ENCODE data around the gene ILF3.

ILF3 gene

DNA sequence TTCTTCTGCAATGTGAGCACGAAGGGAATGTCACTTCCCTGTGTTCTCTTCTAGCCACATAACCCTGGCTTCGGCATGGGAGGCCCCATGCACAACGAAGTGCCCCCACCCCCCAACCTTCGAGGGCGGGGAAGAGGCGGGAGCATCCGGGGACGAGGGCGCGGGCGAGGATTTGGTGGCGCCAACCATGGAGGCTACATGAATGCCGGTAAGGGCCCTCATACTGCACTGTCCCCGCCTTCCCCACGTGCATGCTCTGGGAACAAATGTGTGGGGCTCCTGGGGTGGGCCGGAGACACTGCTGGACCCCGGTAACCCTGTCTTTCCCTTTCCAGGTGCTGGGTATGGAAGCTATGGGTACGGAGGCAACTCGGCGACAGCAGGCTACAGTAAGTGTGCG is 29.4 kb downstream of the ILF3 start:
- H3K36me3 ChIP-seq (ENCODE audit: control insufficient read depth, insufficient read depth, low read length), result peaks cover 93% of the 10 kb centered on the region

DNA sequence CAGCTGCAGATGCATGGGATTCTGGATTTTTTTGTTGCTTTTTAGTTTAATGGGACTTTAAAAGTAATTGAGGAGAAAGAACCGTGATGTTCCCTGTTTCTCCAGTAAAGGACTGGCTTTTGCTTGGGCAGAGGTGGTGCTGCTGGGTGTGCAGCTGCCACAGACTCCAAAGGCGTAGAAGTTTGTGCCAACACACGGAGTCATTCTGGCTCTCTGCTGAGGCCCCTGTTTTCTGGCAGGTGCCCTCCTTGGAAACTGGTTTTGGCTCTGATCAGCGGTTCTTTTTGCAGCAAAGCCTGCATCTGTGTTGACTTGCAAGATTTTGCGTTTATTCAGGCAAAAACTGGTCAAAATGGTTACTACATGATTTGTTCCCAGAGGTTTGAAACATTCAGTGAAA is 31.1 kb downstream of the ILF3 start:
- H3K36me3 ChIP-seq (ENCODE audit: control insufficient read depth, insufficient read depth, low read length), result peaks cover 92% of the 10 kb centered on the region

More for the DNA sequence above, 29.4 kb downstream of the ILF3 start:
- Histone ChIP-seq H3K4me3 (ENCODE audit: insufficient read depth, low read depth, low read length) (no peak overlapping the region), H3K4me1 (ENCODE audit: control insufficient read depth, insufficient read depth, low read length) (no peaks in the 10 kb centered on the region), H3K27me3 (ENCODE audit: control insufficient read depth, insufficient read depth, low read length, poor library complexity, severe bottlenecking) (no peaks in the 10 kb centered on the region), H3K9me3 (ENCODE audit: control insufficient read depth, low read length) (no peaks in the 10 kb centered on the region), H3K27ac (ENCODE audit: insufficient read depth, low read depth, low read length, poor library complexity, severe bottlenecking) (no peak overlapping the region)
- WGBS, 2 experiments, result 89 to 91% methylated on average over 21 of the region's 21 CpGs

DNA sequence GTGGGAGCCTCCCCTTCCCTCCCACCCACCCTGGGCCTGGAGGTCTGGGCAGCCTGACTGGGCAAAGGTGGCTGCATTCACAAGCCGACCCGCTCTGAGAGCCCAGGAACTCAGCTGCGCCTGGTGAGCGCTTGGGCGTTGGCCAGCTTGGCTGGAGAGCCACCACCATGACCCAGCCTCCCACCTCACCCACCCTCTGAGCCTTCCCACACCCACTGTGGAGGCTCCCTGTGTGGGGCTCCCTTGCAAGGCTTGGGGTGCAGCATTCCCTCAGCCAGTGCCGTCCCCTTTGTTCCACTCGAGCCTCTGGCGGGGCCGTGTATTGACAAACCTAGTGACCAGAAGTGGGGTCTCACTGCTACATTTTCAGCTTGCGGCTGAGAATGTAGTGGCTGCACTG is 32.0 kb downstream of the ILF3 start:
- H3K27me3 ChIP-seq (ENCODE audit: control insufficient read depth, insufficient read depth, low read length, poor library complexity, severe bottlenecking), result no peaks in the 10 kb centered on the region
- peaks cover 92% of the 10 kb centered on the region for H3K36me3 ChIP-seq (ENCODE audit: control insufficient read depth, insufficient read depth, low read length)
- no peak overlapping the region for H3K4me3 ChIP-seq (ENCODE audit: insufficient read depth, low read depth, low read length)
- no peaks in the 10 kb centered on the region for H3K9me3 ChIP-seq (ENCODE audit: control insufficient read depth, low read length)
- 95% methylated on average over 10 of the region's 10 CpGs for WGBS, 2 experiments
- H3K4me1 ChIP-seq (ENCODE audit: control insufficient read depth, insufficient read depth, low read length), result no peaks in the 10 kb centered on the region
- no peak overlapping the region for H3K27ac ChIP-seq (ENCODE audit: insufficient read depth, low read depth, low read length, poor library complexity, severe bottlenecking)

More for the DNA sequence above, 31.1 kb downstream of the ILF3 start:
- Histone ChIP-seq H3K27me3 (ENCODE audit: control insufficient read depth, insufficient read depth, low read length, poor library complexity, severe bottlenecking) (no peaks in the 10 kb centered on the region), H3K4me1 (ENCODE audit: control insufficient read depth, insufficient read depth, low read length) (no peaks in the 10 kb centered on the region), H3K27ac (ENCODE audit: insufficient read depth, low read depth, low read length, poor library complexity, severe bottlenecking) (no peak overlapping the region), H3K4me3 (ENCODE audit: insufficient read depth, low read depth, low read length) (no peak overlapping the region), H3K9me3 (ENCODE audit: control insufficient read depth, low read length) (no peaks in the 10 kb centered on the region)
- WGBS, 2 experiments, result 96 to 97% methylated on average over 5 of the region's 5 CpGs

DNA sequence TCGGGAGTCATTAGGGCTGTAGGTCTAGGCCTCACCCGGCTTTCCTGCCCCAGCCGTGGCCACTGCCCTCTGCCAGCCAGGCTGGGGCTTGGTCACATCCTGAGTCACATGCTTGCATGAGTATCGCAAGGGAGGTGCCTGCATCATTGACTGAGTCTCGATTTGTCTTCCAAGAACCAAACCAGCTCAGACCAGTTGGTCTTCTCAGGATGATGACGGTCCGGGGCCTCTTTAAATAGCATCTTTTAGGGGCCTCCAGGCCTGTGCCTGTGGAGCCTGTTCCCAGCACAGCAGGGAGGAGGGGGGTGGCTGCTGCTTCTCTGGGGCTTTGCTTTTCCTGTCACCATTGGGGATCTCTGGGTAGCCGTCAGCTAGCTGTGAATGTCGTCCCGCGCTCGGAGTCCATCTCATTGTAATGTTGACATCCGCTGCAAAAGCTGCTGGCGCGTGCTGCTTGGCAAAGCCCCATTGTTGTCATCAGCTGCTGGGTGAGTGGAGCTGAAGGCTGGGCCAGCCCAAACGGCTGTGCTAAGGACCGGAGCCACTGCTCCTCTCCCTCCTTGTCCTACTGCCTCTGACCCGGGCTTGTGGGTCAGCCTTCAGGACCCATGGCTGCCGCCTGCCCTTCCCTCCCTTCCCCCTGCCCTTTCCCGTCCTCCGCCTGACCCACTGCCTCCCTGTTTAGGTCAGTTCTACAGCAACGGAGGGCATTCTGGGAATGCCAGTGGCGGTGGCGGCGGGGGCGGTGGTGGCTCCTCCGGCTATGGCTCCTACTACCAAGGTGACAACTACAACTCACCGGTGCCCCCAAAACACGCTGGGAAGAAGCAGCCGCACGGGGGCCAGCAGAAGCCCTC is 32.7 kb downstream of the ILF3 start:
- Histone ChIP-seq H3K4me1 (ENCODE audit: control insufficient read depth, insufficient read depth, low read length) (no peaks in the 10 kb centered on the region), H3K36me3 (ENCODE audit: control insufficient read depth, insufficient read depth, low read length) (peaks cover 92% of the 10 kb centered on the region), H3K9me3 (ENCODE audit: control insufficient read depth, low read length) (no peaks in the 10 kb centered on the region), H3K4me3 (ENCODE audit: insufficient read depth, low read depth, low read length) (no peak overlapping the region), H3K27ac (ENCODE audit: insufficient read depth, low read depth, low read length, poor library complexity, severe bottlenecking) (no peak overlapping the region), H3K27me3 (ENCODE audit: control insufficient read depth, insufficient read depth, low read length, poor library complexity, severe bottlenecking) (no peaks in the 10 kb centered on the region)
- WGBS, 2 experiments, result 93 to 94% methylated on average over 31 of the region's 31 CpGs

DNA sequence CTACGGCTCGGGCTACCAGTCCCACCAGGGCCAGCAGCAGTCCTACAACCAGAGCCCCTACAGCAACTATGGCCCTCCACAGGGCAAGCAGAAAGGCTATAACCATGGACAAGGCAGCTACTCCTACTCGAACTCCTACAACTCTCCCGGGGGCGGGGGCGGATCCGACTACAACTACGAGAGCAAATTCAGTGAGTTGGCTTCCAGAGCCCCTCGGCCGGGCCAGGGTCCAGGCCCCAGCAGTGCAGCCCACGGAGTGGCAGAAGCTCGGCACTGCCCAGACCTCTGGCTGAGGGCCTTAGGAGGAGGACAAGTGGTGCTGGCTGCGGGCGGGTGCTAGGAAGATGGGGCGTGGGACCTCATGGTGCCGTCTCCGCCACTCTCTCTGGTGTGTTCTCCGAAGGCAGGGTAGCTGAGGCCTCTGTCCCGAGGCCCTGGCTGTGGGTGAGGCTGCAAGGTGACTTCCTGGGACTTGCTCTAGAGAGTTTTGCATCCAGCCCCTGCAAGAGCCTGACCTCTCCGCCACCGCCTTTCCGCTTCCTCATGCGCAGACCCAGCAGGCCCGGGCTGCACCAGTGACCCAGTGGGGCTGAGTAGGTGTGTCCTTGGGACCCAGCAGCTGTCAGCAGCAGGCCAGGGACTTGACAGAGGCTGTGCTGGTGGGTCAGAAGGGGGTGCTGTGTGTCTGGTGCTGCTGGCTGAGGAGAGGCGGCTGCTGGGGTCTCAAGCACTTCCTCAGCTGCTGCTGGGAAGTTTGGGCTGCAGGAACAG is 33.6 kb downstream of the ILF3 start:
- no peaks in the 10 kb centered on the region for H3K4me1 ChIP-seq (ENCODE audit: control insufficient read depth, insufficient read depth, low read length)
- no peaks in the 10 kb centered on the region for H3K27me3 ChIP-seq (ENCODE audit: control insufficient read depth, insufficient read depth, low read length, poor library complexity, severe bottlenecking)
- no peaks in the 10 kb centered on the region for H3K9me3 ChIP-seq (ENCODE audit: control insufficient read depth, low read length)
- 94 to 95% methylated on average over 25 of the region's 25 CpGs for whole genome bisulfite sequencing, 2 experiments
- no peak overlapping the region for H3K27ac ChIP-seq (ENCODE audit: insufficient read depth, low read depth, low read length, poor library complexity, severe bottlenecking)
- no peak overlapping the region for H3K4me3 ChIP-seq (ENCODE audit: insufficient read depth, low read depth, low read length)
- H3K36me3 ChIP-seq (ENCODE audit: control insufficient read depth, insufficient read depth, low read length), result peaks cover 92% of the 10 kb centered on the region

DNA sequence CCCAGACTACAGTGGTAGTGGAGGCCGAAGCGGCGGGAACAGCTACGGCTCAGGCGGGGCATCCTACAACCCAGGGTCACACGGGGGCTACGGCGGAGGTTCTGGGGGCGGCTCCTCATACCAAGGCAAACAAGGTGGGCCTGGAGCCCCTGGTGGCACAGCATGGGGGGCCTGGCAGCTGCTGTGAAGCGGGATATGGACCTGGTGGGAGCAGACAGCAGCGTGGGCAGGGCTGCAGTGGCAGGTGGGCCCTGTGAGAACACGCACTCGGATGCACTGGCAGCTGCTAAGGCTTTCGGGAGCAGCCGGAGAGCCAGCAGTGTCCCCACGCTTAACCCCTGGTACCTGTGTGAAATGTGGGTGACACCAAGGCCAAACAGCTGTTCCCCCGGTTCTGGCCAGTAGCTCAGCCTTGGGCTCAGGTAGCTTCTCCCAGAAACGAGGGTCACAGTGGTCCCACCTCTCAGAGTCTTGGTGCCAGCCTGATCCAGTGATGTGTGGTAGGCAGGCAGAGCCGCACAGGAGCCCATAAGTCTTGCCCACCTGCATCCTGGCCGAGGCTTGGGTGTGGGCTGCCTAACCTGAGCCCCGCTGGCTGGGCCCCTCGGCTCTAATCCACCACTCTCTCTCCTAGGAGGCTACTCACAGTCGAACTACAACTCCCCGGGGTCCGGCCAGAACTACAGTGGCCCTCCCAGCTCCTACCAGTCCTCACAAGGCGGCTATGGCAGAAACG is 34.6 kb downstream of the ILF3 start:
- H3K27ac ChIP-seq (ENCODE audit: insufficient read depth, low read depth, low read length, poor library complexity, severe bottlenecking), result no peak overlapping the region
- H3K4me1 ChIP-seq (ENCODE audit: control insufficient read depth, insufficient read depth, low read length), result no peaks in the 10 kb centered on the region

DNA sequence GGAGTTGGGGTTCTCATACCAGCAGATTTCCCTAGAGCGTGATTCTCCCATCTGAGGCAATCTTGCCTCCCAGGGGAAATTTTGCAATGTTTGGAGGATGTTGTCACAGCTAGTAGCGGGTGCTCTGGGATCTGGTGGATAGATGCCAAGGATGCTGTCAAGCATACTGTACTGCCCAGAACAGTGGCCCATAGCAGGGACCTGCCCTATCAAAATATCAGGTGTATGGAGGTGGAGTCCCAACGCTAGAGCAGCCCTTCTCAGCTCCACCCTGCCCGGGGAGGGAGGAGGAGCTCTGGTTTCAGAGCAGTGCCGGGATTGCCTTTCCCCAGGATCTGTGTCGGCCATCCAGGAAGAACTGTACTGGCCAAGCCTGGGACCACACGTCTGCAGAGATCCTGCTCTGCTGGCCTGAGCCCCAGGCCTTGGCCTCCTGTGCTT is 36.2 kb downstream of the ILF3 start:
- H3K4me1 ChIP-seq (ENCODE audit: control insufficient read depth, insufficient read depth, low read length), result no peaks in the 10 kb centered on the region
- 92 to 95% methylated on average over 7 of the region's 7 CpGs for WGBS, 2 experiments
- no peak overlapping the region for H3K4me3 ChIP-seq (ENCODE audit: insufficient read depth, low read depth, low read length)
- H3K36me3 ChIP-seq (ENCODE audit: control insufficient read depth, insufficient read depth, low read length), result peaks cover 67% of the 10 kb centered on the region
- H3K27me3 ChIP-seq (ENCODE audit: control insufficient read depth, insufficient read depth, low read length, poor library complexity, severe bottlenecking), result no peaks in the 10 kb centered on the region
- H3K9me3 ChIP-seq (ENCODE audit: control insufficient read depth, low read length), result no peaks in the 10 kb centered on the region
- H3K27ac ChIP-seq (ENCODE audit: insufficient read depth, low read depth, low read length, poor library complexity, severe bottlenecking), result no peak overlapping the region

More for the DNA sequence above, 34.6 kb downstream of the ILF3 start:
- Histone ChIP-seq H3K4me3 (ENCODE audit: insufficient read depth, low read depth, low read length) (no peak overlapping the region), H3K9me3 (ENCODE audit: control insufficient read depth, low read length) (no peaks in the 10 kb centered on the region), H3K27me3 (ENCODE audit: control insufficient read depth, insufficient read depth, low read length, poor library complexity, severe bottlenecking) (no peaks in the 10 kb centered on the region), H3K36me3 (ENCODE audit: control insufficient read depth, insufficient read depth, low read length) (peaks cover 83% of the 10 kb centered on the region)
- 96% methylated on average over 27 of the region's 27 CpGs for WGBS, 2 experiments

DNA sequence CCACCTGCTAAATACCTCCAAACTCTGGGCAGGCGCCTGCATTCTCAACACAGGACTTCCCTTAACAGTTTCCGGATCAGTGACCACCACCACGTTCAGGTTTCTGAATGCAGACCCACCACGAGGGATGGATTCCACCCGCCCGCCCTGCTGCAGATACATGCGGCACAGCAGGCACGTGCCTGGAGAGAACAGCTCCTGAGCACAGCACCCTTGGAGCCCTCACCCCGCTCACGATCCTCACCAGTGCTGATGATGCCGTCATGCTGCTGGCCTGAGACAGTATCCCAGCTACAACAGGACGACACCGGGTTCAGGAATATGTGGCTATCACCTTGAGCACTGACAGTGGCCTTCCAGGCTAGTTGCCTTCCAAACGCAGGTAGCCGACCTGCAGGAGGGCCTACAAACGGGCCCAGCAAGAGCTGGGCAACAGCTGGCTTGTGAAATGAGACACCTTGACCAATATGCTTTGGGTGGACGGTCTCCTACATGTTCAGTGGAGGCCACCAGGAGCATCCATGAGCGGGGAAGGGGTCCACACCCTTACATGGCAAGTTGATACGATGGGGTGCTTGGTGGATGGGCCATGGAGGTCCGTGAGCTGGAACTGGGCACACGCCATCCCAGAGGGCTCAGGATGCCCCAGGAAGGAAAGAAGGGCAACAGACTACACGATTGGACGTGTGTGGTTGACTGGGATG is 37.2 kb downstream of the ILF3 start:
- H3K4me1 ChIP-seq (ENCODE audit: control insufficient read depth, insufficient read depth, low read length), result no peaks in the 10 kb centered on the region
- no peak overlapping the region for H3K27ac ChIP-seq (ENCODE audit: insufficient read depth, low read depth, low read length, poor library complexity, severe bottlenecking)
- no peak overlapping the region for H3K4me3 ChIP-seq (ENCODE audit: insufficient read depth, low read depth, low read length)
- no peaks in the 10 kb centered on the region for H3K9me3 ChIP-seq (ENCODE audit: control insufficient read depth, low read length)
- H3K36me3 ChIP-seq (ENCODE audit: control insufficient read depth, insufficient read depth, low read length), result peaks cover 60% of the 10 kb centered on the region
- 95 to 96% methylated on average over 23 of the region's 23 CpGs for WGBS, 2 experiments
- H3K27me3 ChIP-seq (ENCODE audit: control insufficient read depth, insufficient read depth, low read length, poor library complexity, severe bottlenecking), result no peaks in the 10 kb centered on the region

DNA sequence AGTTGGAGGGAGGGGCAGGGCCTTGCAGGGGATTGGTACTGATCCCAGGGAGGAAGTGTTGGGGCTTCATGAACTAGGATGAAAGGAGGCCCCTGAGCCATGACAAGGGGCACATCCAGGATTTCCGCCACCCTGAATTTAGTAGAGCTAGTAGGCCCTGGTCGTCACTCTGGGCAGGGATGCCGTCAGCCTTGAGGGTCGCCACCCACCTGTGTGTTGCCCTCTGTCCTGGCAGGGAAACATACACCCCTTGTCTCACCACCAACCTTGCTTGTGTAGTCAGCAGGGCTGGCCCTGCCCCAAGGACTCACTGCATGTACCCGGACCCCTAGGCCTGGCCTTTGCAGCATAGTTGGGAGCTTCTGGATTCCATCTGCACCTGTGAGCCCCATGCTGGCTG is 37.7 kb downstream of the ILF3 start:
- H3K4me3 ChIP-seq (ENCODE audit: insufficient read depth, low read depth, low read length), result no peak overlapping the region
- H3K27ac ChIP-seq (ENCODE audit: insufficient read depth, low read depth, low read length, poor library complexity, severe bottlenecking), result no peak overlapping the region
- WGBS, 2 experiments, result 96 to 97% methylated on average over 5 of the region's 5 CpGs
- peaks cover 55% of the 10 kb centered on the region for H3K36me3 ChIP-seq (ENCODE audit: control insufficient read depth, insufficient read depth, low read length)
- H3K9me3 ChIP-seq (ENCODE audit: control insufficient read depth, low read length), result no peaks in the 10 kb centered on the region
- H3K27me3 ChIP-seq (ENCODE audit: control insufficient read depth, insufficient read depth, low read length, poor library complexity, severe bottlenecking), result no peaks in the 10 kb centered on the region
- no peaks in the 10 kb centered on the region for H3K4me1 ChIP-seq (ENCODE audit: control insufficient read depth, insufficient read depth, low read length)

All from ectodermal cell (in vitro differentiated cells).